HEK293 (cell line): ENCODE measurements around the gene PLD5.

Experiments
- CTCF ChIP-seq: fragments of 450-650 bp; formaldehyde crosslinking; IDR thresholded peaks from 2 replicates; pipeline ENCODE4 v1.5.1; 2016; ENCODE audit warnings: missing biosample characterization, missing genetic modification characterization
- SALL2 ChIP-seq: fragments of 450-650 bp; formaldehyde crosslinking; IDR thresholded peaks from 2 replicates; pipeline ENCODE4 v1.5.0; 2017; ENCODE audit warnings: missing biosample characterization, mild to moderate bottlenecking, missing genetic modification characterization, borderline replicate concordance
- ZBTB44 ChIP-seq: fragments of 450-650 bp; IDR thresholded peaks from 2 replicates; pipeline ENCODE4 v1.5.1; 2018; ENCODE audit warnings: missing biosample characterization, mild to moderate bottlenecking, missing genetic modification characterization
- ZNF174 ChIP-seq: fragments of 450-650 bp; formaldehyde crosslinking; IDR thresholded peaks from 2 replicates; pipeline ENCODE4 v1.5.0; 2017; ENCODE audit warnings: missing biosample characterization, mild to moderate bottlenecking, missing genetic modification characterization
- ZNF184 ChIP-seq: fragments of 450-650 bp; IDR thresholded peaks from 2 replicates; pipeline ENCODE4 v1.5.1; 2018; ENCODE audit warnings: missing biosample characterization, mild to moderate bottlenecking, missing genetic modification characterization
- ZNF202 ChIP-seq: fragments of 450-650 bp; formaldehyde crosslinking; IDR thresholded peaks from 2 replicates; pipeline ENCODE4 v1.5.1; 2016; ENCODE audit warnings: missing biosample characterization, missing genetic modification characterization, borderline replicate concordance
- ZNF24 ChIP-seq: fragments of 450-650 bp; formaldehyde crosslinking; IDR thresholded peaks from 2 replicates; pipeline ENCODE4 v1.5.1; 2016; ENCODE audit warnings: missing biosample characterization, missing genetic modification characterization
- ZNF488 ChIP-seq: fragments of 450-650 bp; formaldehyde crosslinking; IDR thresholded peaks from 2 replicates; pipeline ENCODE4 v1.5.1; 2016; ENCODE audit warnings: missing biosample characterization, missing genetic modification characterization
- ZNF510 ChIP-seq: fragments of 450-650 bp; formaldehyde crosslinking; IDR thresholded peaks from 2 replicates; pipeline ENCODE4 v1.5.1; 2018; ENCODE audit warnings: mild to moderate bottlenecking, missing genetic modification characterization, missing biosample characterization; ENCODE audit not compliant: insufficient replicate concordance

- no peak for TF ChIP-seq ZNF488
- no peak for TF ChIP-seq ZNF510
- TF ChIP-seq CTCF (tag by site-specific recombination): no peak
- no peak for TF ChIP-seq SALL2 (tag by site-specific recombination)
- no peak for TF ChIP-seq ZNF184 (tag by site-specific recombination)
- no peak for TF ChIP-seq ZBTB44 (tag by site-specific recombination)
- no peak for TF ChIP-seq ZNF24
- TF ChIP-seq ZNF174 (tag by site-specific recombination): no peak
- TF ChIP-seq ZNF202 (tag by site-specific recombination): no peak
These were observed 404.1 kb downstream of the PLD5 start for GRCh38 chr1:242120432-242120831.
